Measurements from ENCODE around the gene POLD2. TPM values are rescaled to one million over a fixed set of nuclear protein-coding genes. Genes with fewer than 3 reads are reported as not detected.

The POLD2 gene
- total and polyA plus RNA-seq, 2 of the 13 experiments (the other 11 are each of a cell fraction or from before 2014, with no cell fraction given), result 87.6 to 95.1 TPM

DNA sequence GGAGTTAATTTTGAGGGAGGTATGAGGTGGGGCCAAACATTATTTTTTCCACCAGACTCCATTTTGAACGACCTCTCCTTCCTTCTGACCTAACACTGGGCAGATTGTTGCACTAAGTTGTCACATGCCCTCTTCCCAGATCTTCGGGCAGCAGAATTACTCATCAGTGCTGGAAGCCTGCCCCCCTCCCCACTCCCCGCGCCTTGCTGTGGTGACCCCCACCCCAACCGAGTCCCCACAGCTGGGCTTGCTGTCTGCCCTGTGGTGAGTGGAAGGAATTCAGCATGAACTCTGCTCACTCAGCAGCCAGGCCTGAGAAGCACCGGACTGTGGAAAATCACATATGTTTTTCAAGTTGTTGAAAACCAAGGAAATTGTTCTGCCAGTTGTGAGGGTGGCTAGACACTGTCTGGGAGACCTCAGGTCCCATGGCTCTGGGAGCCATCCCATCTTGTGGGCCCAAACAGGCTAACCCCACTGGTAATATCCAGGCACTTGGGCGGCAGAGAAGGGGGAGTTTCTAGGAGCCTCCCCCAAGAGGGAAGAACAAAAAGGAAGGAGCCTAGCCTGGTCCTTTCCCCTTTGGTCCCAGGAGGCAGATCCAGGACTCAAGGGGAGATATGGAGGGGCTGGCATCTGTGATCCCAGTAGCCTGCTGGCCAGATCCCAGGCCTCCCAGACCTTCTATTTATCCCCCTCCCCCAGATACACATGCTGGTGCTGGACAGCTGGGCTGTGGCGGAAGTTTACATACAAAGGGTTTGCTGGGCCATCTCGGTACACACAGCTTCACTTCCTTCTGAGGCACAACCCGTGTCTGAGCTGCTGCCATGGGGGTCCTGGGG, 22.7 kb downstream of the POLD2 start:
- peak overlapping the region; percentile 32 for H2AFZ ChIP-seq (ENCODE audit: low read length)
- peak; percentile 65 for ATAC-seq
- TF ChIP-seq ZNF382 (CRISPR knock-in tag; IDR thresholded peaks at IDR 0.05; ENCODE audit: borderline replicate concordance) (no peak), ARNT2 (CRISPR knock-in tag; IDR thresholded peaks at IDR 0.05; ENCODE audit: low read depth) (peak; percentile 57; the same call in 1 of the 2 replicates), HDAC6 (IDR thresholded peaks at IDR 0.05; ENCODE audit: low read depth, low read length) (no peak), ZFP91 (CRISPR knock-in tag; IDR thresholded peaks at IDR 0.05; ENCODE audit: borderline replicate concordance) (0 out of 2 replicates have a peak, but pooled peaks have one; percentile 36), GABPA (IDR thresholded peaks at IDR 0.05; ENCODE audit: low read depth, low read length) (no peak), GABPA (CRISPR knock-in tag; IDR thresholded peaks at IDR 0.05; ENCODE audit: low read depth) (peak; percentile 79), ATF7-NPFF (CRISPR knock-in tag; IDR thresholded peaks at IDR 0.05; ENCODE audit: low read depth) (0 out of 2 replicates have a peak, but pooled peaks have one; percentile 34), NFYC (CRISPR knock-in tag; IDR thresholded peaks at IDR 0.05) (no peak), HMG20A (CRISPR knock-in tag; IDR thresholded peaks at IDR 0.05; ENCODE audit: borderline replicate concordance) (0 out of 2 replicates have a peak, but pooled peaks have one; percentile 21), ZBTB7B (CRISPR knock-in tag; IDR thresholded peaks at IDR 0.05) (peak; percentile 38; the same call in 1 of the 2 replicates), POLR2A (IDR thresholded peaks at IDR 0.05; ENCODE audit: insufficient read depth in 1 of 2, low read depth in 2 of 2, low read length in 2 of 2) (peak in 1 of 2 experiments; percentile 50; a peak in 1 of 4 replicates), ZNF574 (CRISPR knock-in tag; IDR thresholded peaks at IDR 0.05) (peak; percentile 27; the same call in 1 of the 2 replicates), ZNF30 (CRISPR knock-in tag; IDR thresholded peaks at IDR 0.05) (no peak), HIVEP1 (CRISPR knock-in tag; IDR thresholded peaks at IDR 0.05) (0 out of 2 replicates have a peak, but pooled peaks have one; percentile 41)
- TF ChIP-seq, protein P1, sequence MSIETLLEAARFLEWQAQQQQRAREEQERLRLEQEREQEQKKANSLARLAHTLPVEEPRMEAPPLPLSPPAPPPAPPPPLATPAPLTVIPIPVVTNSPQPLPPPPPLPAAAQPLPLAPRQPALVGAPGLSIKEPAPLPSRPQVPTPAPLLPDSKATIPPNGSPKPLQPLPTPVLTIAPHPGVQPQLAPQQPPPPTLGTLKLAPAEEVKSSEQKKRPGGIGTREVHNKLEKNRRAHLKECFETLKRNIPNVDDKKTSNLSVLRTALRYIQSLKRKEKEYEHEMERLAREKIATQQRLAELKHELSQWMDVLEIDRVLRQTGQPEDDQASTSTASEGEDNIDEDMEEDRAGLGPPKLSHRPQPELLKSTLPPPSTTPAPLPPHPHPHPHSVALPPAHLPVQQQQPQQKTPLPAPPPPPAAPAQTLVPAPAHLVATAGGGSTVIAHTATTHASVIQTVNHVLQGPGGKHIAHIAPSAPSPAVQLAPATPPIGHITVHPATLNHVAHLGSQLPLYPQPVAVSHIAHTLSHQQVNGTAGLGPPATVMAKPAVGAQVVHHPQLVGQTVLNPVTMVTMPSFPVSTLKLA (IDR thresholded peaks at IDR 0.05), result no peak

More for the DNA sequence above, 22.7 kb downstream of the POLD2 start:
- H3K4me2 ChIP-seq (ENCODE audit: low read depth, low read length), result peak overlapping the region; percentile 88
- peak overlapping the region; percentile 60 for H3K9ac ChIP-seq (ENCODE audit: insufficient read depth, low read depth, low read length)
- no TSS peak for BruUV-seq (replicated peaks)
- intact Hi-C loops (cut with micrococcal nuclease; ENCODE audit: unreplicated experiment), result no loop called here
- ChIA-PET CTCF (ENCODE audit: low intra/inter-chr PET ratio, low total read pairs) (no interaction called here), POLR2A (interaction anchor here (0.9 to 1.9 kb wide), 4 partner anchors 8 to 23 kb away, joined by 4 to 7 read pairs (median 4); partner anchors contain the start of gene POLD2)
- 30% methylated on average over 6 of the region's 10 CpGs for WGBS (ENCODE audit: low lambda C conversion rate)
- FAIRE-seq (no peak), DNase-seq (ENCODE audit: low spot score) (no peak)
- no peaks in the 10 kb centered on the region for H4K20me1 ChIP-seq (ENCODE audit: insufficient read depth, low read length)
- no peaks in the 10 kb centered on the region for H3K79me2 ChIP-seq (ENCODE audit: insufficient read depth, low read length)
- in situ Hi-C loops (cut with HindIII; ENCODE audit: extremely low pct_ligation_motif_present, low pct_unique_long_range_greater_than_20kb), result no loop called here
- H3K27me3 ChIP-seq (ENCODE audit: control insufficient read depth in 1 of 2, insufficient read depth in 2 of 2, low read length in 2 of 2), result peaks cover 6 to 21% of the 10 kb centered on the region in 2 experiments; a peak in 3 of 5 replicates
- peaks cover 64% of the 10 kb centered on the region for H3K4me1 ChIP-seq (ENCODE audit: insufficient read depth, low read length)
- no peaks in the 10 kb centered on the region for H3K9me3 ChIP-seq (ENCODE audit: low read length)
- H3K36me3 ChIP-seq (replicated peaks in 1 of 2; ENCODE audit: control insufficient read depth in 1 of 2, insufficient read depth in 2 of 2, low read length in 2 of 2), result no peaks in the 10 kb centered on the region
- peak overlapping the region; percentile 30 for H3K27ac ChIP-seq (ENCODE audit: extremely low read length, insufficient read depth, low read length)
- peak overlapping the region; percentile 42 to 66 (median 60) for H3K4me3 ChIP-seq (replicated peaks in 1 of 3; ENCODE audit: insufficient read depth in 1 of 3, low read depth in 2 of 3, low read length in 3 of 3)
